Smooth muscle cell (in vitro differentiated cells): ENCODE results near the gene FRMD4A. TPM values are rescaled to one million over a fixed set of nuclear protein-coding genes. Genes with fewer than 3 reads are reported as not detected.

Experiments used
- DNase-seq: peaks from one replicate; lab custom pipeline; 2025; ENCODE audit not compliant: unreplicated experiment; lab: John Stamatoyannopoulos, UW
- H2AFZ ChIP-seq: fragments of 200-600 bp; sonication (generic); 2 replicates; pipeline ENCODE4 v1.6.0; 2016; ENCODE audit warnings: antibody characterized with exemption, low read depth, mild to moderate bottlenecking
- H3F3A ChIP-seq: fragments of 200-600 bp; sonication (generic); 2 replicates; pipeline ENCODE4 v1.6.0; 2017; ENCODE audit warnings: antibody characterized with exemption, low read depth
- H3K27ac ChIP-seq: fragments of 200-600 bp; sonication (generic); 2 replicates; pipeline ENCODE4 v1.5.1; 2016; ENCODE audit warnings: low read depth, mild to moderate bottlenecking
- H3K27me3 ChIP-seq: fragments of 200-600 bp; sonication (generic); 2 replicates; pipeline ENCODE4 v1.6.1; 2016; ENCODE audit warnings: low read depth, mild to moderate bottlenecking
- H3K36me3 ChIP-seq: fragments of 200-600 bp; sonication (generic); 2 replicates; pipeline ENCODE4 v1.5.1; 2016; ENCODE audit warnings: low read depth
- H3K4me1 ChIP-seq: fragments of 200-600 bp; sonication (generic); 2 replicates; pipeline ENCODE4 v1.5.1; 2016; ENCODE audit warnings: low read depth
- H3K4me2 ChIP-seq: fragments of 200-600 bp; sonication (generic); 2 replicates; pipeline ENCODE4 v1.6.0; 2016; ENCODE audit warnings: mild to moderate bottlenecking
- H3K4me3 ChIP-seq: fragments of 200-600 bp; sonication (generic); 2 replicates; pipeline ENCODE4 v1.5.1; 2016; ENCODE audit warnings: mild to moderate bottlenecking
- H3K79me2 ChIP-seq: fragments of 200-600 bp; sonication (generic); 2 replicates; pipeline ENCODE4 v1.6.0; 2016; ENCODE audit warnings: low read depth, mild to moderate bottlenecking
- H3K9ac ChIP-seq: fragments of 200-600 bp; sonication (generic); 2 replicates; pipeline ENCODE4 v1.6.0; 2016; ENCODE audit warnings: low read depth
- H3K9me3 ChIP-seq: fragments of 200-600 bp; sonication (generic); replicated peaks from 2 replicates; pipeline ENCODE4 v1.5.1; 2016; ENCODE audit warnings: low read depth
- H4K20me1 ChIP-seq: fragments of 200-600 bp; sonication (generic); 2 replicates; pipeline ENCODE4 v1.6.0; 2016; ENCODE audit warnings: low read depth
- CTCF ChIP-seq: fragments of 200-600 bp; sonication (generic); IDR thresholded peaks from 2 replicates; pipeline ENCODE4 v1.5.1; 2017; ENCODE audit warnings: borderline replicate concordance, mild to moderate bottlenecking, antibody characterized with exemption; ENCODE audit not compliant: insufficient read depth, poor library complexity, severe bottlenecking
- WGBS: methylation state at CpG from one replicate; pipeline ENCODE4 v1.1.7; 2016; ENCODE audit warnings: low lambda C conversion rate; 5-methylcytosine and 5-hydroxymethylcytosine counted together
- polyA plus RNA-seq: library from polyadenylated mRNA; unstranded; fragments of >200 nt; fragmentation: Nextera tagmentation; extraction: Ambion mirVana; gene quantifications from 2 replicates; pipeline ENCODE4 v1.2.1, GENCODE V29; 2016
- total RNA-seq: library from RNA; depleted of rRNA; stranded (reverse); fragments of >200 nt; gene quantifications from 2 replicates; pipeline ENCODE4 v1.2.3, GENCODE V29; 2014

The FRMD4A gene
- total and polyA plus RNA-seq, 2 experiments from 2014 or later: 3.0 to 5.4 TPM

- Histone ChIP-seq H3K4me3 (no peak overlapping the region), H3K9ac (no peak overlapping the region), H3K79me2 (no peaks in the 10 kb centered on the region), H4K20me1 (no peaks in the 10 kb centered on the region), H3K27me3 (peaks cover 38% of the 10 kb centered on the region), H3K9me3 (no peaks in the 10 kb centered on the region), H3K4me2 (no peak overlapping the region), H3K36me3 (no peaks in the 10 kb centered on the region), H3K4me1 (no peaks in the 10 kb centered on the region), H3K27ac (no peak overlapping the region), H3F3A (no peaks in the 10 kb centered on the region), H2AFZ (no peak overlapping the region)
- DNase-seq: no peak
- no peak for TF ChIP-seq CTCF
- WGBS: 78% methylated on average over 5 of the region's 5 CpGs
Measured at GRCh38 chr10:13942035-13942434, 388.7 kb downstream of the FRMD4A start.

DNA sequence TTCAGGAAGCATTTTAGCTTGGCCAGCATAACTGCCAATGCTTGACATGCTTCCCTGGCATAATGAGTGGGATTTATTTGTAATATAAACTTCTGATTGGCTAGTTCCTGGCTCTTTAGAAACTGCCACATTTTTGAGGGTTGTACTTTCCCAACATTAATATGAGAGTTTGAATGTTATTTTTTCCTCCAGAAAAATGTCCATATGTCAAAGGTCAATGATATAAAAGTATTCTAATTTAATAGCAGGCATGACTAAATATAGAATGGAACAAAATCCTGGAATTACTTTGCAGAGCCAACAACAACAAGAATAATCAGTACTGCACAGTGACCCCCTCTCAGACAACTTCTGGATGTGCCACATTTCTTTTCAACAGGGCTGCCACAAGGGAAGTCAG is 391.3 kb downstream of the FRMD4A start:
- H3F3A ChIP-seq: no peaks in the 10 kb centered on the region
- H3K9ac ChIP-seq: no peak overlapping the region
- no peaks in the 10 kb centered on the region for H3K4me1 ChIP-seq
- DNase-seq: no peak
- no peak overlapping the region for H2AFZ ChIP-seq
- no peaks in the 10 kb centered on the region for H3K9me3 ChIP-seq
- no peak overlapping the region for H3K4me3 ChIP-seq
- no peak for TF ChIP-seq CTCF
- no peaks in the 10 kb centered on the region for H3K79me2 ChIP-seq
- no peaks in the 10 kb centered on the region for H3K36me3 ChIP-seq
- no peak overlapping the region for H3K27ac ChIP-seq
- no peak overlapping the region for H3K4me2 ChIP-seq
- H4K20me1 ChIP-seq: no peaks in the 10 kb centered on the region
- peaks cover 63% of the 10 kb centered on the region for H3K27me3 ChIP-seq

GRCh38 chr10:13938950-13939349 is 391.8 kb downstream of the FRMD4A start:
- 67% methylated on average over 8 of the region's 8 CpGs for WGBS
- Histone ChIP-seq H3K9me3 (no peaks in the 10 kb centered on the region), H2AFZ (no peak overlapping the region)

More at GRCh38 chr10:13938950-13939349, 391.8 kb downstream of the FRMD4A start:
- TF ChIP-seq CTCF: no peak
- H3K4me2 ChIP-seq: no peak overlapping the region
- H3K36me3 ChIP-seq: no peaks in the 10 kb centered on the region
- H3K9ac ChIP-seq: no peak overlapping the region
- H3K27ac ChIP-seq: no peak overlapping the region
- peaks cover 68% of the 10 kb centered on the region for H3K27me3 ChIP-seq
- H3F3A ChIP-seq: no peaks in the 10 kb centered on the region
- H4K20me1 ChIP-seq: no peaks in the 10 kb centered on the region
- DNase-seq: no peak
- no peaks in the 10 kb centered on the region for H3K4me1 ChIP-seq
- no peak overlapping the region for H3K4me3 ChIP-seq
- no peaks in the 10 kb centered on the region for H3K79me2 ChIP-seq
